Activated CD4-positive, alpha-beta T cell treated with anti-CD3 and anti-CD28 coated beads, Interleukin-2, Interleukin-4, amounts not matched to agents 100 ng/mL and 50 ng/mL, durations not matched to agents 16 hours and 8 hours (primary cell): ENCODE measurements around the gene SLC43A2.
"Not testable (repeated sequence)": the region's sequence is repeated elsewhere in the genome, so short reads cannot be mapped to it uniquely, and the experiment has no call there.

Source experiments
- DNase-seq: peaks from one replicate; pipeline ENCODE4 v3.0.0-alpha.2; 2020; ENCODE audit warnings: low spot score

Gene SLC43A2

DNA sequence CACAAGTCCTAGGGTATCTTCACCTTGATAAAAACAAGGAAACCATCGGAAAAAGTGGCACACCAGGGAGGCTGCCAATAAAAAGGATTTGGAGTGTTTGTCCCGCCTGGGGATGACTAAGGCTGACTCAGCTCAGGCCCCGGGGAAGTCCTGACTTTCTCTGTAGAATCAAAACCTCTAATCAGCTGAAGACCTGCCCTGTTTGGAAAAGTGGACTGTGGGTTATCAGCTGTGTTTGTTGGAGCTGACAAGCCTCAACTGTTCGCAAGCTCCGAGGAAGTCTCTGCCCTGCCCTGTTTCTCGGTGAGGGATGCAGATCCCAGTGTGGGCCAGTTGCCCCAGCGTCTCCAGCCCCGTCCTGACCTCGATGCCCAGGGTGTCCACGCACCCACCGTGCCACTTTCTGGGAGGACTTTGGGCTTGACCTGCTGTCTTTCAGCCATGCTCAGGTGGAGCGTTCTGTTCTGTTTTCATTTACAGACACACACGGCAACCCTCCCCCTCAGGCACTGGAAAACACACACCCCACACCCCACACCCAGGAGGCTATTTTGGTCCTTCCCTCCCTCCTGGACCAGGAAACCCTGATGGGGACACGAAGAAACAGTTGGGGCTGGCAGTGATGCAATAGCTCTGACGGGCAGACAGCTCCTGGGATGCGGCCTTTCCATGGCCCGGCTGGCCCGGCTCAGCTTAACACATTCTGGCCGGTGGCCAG is 38.4 kb downstream of the SLC43A2 start:
- DNase-seq, result no peak

DNA sequence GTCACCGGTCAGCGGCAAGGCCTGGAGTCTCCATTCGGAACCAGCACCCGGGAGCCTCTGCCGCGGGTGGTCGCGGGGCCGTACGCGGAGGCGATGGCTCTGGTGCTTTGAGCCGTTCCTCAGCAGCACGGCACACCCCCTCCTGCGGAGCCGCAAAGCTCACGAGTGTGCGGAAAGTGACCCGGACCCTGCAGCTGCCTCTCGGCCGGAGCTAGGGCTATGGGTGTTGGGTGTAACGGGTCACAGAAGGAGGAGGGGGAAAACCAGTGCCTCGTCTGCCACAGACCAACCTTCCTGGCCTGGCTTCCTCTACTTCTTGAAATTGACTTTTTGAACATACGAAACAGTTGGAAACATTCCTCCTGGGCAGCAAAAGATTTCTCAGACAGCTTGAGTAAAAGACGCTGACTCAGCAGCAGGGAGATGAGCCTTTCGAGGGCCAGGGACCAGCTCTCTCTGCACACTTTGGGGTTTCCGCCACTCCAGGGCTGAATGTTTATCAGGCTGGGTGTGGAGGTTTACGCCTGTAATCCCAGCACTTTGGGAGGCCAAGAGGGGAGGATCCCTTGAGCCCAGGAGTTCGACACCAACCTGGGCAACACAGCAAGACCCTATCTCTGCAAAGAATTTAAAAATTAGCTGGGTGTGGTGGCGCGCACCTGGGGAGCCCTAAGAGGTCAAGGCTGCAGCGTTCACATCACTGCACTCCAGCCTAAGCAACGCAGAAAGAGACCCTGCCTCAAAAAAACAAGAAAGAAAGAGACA is 39.6 kb downstream of the SLC43A2 start:
- no peak for DNase-seq

DNA sequence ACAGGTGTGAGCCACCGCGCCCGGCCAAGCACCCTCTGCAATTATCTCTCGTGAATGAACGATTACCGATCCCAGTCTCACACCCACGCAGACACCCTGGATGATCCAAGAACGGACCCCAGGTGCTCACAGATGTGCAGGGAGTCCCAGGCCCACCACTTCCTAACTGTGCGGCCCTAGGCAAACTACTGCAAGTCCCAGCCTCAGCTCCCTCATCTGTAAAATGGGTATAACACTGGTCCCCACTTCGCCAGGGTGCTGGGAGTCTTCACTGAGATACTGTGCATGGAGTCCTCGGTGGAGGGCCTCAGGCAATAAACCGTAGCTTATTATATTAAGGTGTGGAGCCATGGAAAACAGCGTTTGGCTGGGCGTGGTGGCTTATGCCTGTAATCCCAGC is 44.5 kb downstream of the SLC43A2 start:
- DNase-seq, result no peak

DNA sequence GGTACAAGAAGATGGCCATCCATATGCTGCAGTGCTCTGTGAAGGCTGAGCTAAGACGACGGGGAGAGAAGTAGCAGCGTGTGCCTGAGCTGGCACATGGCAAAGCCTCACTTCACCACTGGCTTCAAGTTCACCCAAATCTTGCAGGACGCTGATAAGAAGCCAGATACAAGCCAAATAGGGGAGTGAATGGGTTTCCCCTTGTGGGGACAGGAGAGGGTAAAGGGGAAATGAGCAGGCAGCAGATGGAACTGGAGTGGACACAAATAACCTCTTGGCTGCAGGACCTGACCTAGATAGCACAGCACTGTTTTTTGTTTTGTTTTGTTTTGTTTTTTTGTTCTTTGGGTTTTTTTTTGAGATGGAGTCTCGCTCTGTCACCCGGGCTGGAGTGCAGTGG is 45.1 kb downstream of the SLC43A2 start:
- DNase-seq, result no peak

DNA sequence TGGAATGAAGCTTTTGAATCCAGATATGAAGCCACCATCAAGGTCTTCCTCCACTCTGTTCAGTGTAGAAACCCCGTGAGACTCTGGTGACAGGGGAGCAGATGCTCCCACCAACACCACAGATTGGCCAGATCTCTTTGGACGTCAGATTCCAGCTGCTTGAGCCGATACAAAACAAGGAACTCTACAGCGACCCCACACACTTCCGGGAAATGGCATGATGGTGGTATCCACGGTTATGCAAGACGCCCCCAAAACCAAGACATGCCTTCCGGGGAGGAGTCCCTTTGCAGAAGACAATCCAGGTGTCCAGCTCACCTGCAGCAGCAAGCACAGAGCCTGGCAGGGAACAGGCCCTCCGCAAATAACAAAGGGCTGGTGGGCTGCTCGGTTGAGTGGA is 46.3 kb downstream of the SLC43A2 start:
- DNase-seq, result no peak

DNA sequence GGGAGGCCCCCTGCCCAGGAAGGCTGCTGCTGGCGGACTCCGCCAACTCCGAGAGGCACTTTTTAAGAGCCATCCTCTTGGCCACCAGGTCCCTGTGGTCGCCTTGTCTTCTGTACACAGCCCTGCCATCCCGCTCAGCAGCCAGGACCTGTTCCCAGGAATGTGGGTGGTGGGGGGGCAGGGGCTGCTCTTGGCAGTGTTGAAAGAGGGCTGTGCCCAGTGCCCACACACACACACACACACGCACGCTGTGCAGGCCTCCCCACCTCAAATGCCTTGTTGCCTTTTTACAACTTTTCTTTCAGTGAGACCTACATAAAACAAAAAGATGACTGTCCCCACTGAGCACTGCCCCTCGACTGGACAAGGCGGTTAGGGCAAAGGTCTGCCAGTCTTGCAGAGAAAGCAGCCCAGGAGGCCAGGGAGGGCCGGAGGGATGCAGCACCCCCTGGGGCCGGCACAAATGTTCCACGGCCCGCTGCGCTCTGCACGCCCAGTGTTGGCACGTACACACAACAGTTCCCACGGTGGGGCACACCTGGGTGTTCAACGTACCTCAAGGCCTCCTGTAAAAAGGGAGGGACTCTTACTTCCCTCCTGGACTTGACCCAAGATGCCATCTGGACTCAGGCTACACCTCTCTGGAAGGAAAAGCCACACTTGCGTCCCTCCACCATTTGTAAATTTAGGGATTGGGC is 47.5 kb downstream of the SLC43A2 start:
- DNase-seq, result no peak

DNA sequence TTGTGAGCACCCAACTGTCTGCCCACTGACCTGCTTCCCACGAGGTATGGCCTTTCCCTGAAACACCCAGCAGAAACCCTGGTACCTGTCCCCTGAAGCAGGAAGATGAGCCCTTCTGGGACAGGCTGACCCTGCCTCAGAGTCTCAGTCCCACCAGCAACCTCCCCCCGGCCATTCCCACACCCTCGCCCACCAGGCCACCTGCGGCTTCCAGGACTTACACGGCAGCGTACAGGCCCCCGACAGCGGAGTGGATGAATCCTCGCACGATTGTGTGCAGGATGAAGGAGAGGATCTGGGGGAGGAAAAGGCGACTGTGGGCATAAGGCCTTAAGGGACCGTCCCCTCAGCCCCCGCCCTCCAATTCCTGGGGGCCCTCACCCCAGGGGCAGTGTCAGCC is 50.6 kb downstream of the SLC43A2 start:
- no peak for DNase-seq

DNA sequence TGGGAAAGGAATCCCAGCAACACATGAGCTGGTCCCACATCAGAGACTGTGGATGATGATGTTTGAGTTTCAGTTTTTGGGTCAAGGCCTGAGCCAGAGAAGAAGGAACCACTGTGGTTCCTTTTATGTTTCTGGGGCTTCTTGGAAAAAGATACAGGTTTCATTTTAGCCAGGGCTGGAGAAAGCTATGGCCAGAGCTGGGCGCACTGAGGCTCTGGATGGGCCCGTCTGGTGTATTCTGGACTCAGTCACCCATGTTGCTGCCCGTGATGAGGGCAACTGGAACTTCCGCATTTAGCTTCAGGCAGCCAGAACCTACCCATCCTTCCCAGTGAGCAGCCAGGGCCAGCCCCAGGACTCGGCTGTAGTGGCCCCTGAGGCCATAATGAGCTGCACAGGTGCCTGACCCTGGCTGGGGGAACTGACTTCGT is 51.0 kb downstream of the SLC43A2 start:
- no peak for DNase-seq

DNA sequence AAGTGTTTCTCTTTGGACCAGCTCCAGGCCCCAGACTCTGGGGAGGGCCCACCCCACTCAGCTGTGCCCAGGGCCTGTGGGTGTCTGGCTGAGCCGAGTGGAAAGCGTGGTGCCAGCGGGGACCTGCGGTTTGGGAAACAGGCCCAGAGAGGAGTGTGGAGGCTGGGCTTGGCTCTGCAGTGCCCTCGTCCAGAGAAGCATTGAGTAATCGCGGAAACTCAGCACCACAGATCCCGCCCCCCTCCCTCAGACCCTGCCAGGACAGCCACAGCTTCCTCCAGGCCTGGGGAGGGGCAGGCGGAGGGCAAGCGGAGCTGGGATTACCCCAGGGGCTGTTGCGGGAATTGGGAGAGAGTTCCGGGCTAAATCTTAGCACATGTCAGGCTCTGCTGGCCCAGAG is 51.5 kb downstream of the SLC43A2 start:
- DNase-seq, result no peak

DNA sequence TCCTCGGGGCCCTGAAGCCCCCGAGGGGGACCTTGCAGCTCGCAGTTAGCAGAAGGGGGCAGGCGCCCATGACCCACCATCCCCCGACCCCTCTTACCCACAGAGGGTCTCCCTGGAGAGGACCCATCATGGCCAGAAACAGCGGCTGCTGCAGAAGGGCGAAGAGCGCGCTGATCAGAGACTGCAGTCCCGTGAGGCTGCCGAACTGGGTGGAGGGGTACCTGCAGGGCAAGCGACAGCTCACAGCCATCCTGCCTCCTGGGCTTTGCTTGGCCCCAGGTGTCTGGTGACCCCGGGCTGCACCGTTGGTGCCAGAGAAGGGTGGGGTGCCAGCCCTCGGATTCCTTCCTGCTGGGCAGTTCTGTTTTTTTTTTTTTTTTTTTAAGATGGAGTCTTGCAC is 52.1 kb downstream of the SLC43A2 start:
- DNase-seq, result no peak

DNA sequence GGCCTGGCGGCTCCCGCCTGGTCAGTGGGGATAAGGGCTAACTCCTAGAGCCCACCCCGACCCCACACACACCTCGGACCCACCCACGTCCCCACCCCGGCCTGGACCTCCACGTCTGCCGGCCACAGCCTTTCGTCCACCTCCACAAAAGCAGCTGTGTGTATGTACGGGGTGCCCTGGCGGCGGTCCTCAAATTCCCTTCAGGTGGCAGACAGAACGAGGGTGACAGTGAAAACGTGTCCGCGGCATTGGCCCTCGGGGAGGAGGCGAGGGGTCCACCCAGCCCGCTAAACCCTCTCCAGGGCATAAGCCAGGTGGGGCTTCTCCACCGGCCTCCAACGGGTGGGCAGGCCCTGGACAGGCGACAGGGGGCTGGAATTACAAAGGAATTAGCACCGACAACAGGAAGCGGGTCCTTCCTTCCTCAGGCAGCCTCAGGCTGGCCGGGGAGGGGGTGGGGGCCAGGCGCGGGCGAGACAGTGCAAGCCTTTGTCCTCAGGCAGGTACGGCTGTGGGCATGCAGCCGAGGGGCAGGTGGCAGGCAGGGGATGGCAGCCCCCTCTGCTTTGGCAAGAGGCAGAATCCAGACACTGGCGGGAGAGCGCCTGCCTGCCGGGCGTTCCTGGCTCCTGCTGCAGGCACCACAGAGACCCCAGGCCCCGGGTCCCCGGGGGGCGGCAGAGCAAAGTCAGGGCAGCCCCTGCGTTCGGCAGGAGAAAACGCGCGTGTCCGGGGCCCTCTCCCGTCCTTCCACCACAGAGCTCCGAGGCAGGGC is 53.8 kb downstream of the SLC43A2 start:
- no peak for DNase-seq

DNA sequence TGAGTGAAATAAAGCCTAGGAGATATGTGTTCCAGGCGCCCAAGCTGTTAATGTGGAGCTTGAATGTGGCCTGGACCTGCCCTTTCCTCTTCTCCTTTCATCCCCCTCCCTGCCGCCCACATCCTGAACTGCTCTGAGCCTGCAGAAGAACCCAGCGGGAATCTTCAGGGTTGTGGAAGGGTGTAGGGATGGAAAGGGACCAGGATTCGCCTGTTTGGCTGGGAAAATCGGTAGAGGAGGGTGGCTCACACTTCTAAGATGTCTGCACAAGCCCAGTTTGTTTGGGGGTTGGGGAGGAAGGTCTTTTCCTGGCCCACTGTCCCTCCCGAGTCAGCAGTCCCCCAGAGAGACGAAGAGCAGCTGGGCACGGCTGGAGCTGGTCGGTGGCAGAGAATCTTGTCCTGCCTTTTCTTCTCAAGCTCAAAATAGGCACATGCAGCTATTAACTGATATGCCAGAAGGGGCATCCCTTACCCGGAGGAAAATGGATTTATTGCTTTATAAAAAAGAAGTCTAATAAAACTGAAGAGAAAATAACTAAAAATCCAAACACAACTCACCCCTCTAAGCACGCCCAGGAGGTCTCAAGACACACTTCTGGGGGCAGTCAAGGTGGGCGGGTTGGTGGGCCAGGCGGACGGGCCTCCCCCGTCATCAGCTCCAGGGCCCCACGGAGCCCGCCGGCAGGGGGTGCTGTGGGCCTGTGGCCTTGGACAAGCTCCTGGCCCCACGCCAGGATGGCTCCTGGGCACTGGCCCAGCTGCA is 54.5 kb downstream of the SLC43A2 start:
- DNase-seq, result peak; percentile 59

DNA sequence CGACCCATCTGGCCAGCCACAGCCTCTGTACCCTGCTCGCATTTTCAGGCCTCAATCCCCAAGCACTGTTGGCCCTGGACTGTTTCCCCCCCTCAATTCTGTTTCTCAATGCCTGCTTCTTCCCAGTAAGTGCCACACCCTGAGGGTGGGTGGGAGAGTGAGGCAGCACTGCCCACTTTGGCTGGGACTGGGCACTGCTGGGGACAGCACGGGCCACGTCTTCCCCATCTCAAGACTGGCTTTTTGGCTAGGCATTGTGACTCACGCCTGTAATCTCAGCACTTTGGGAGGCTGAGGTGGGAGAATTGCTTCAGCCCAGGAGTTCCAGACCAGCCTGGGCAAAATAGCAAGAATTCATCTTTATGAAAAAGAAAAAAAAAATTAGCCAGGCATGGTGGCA is 56.0 kb downstream of the SLC43A2 start:
- DNase-seq, result not testable (repeated sequence)

DNA sequence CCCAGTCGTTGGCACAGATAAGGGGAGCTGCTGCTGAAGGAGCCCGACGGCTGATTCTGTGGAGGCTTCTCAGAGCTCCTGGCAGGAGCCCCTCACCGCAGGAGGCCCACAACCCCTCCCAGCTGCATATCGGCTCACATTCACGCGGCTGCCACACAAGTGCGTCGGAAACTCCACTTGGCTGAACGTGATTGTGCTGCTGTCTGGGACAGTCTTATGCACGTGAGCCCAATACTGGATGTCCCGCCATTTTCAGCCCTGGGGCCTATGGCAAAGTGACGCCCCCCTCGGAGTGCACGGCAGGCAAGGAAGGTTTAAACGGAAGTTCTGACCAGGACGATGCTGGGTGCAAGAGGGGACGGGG is 57.3 kb downstream of the SLC43A2 start:
- DNase-seq, result no peak

DNA sequence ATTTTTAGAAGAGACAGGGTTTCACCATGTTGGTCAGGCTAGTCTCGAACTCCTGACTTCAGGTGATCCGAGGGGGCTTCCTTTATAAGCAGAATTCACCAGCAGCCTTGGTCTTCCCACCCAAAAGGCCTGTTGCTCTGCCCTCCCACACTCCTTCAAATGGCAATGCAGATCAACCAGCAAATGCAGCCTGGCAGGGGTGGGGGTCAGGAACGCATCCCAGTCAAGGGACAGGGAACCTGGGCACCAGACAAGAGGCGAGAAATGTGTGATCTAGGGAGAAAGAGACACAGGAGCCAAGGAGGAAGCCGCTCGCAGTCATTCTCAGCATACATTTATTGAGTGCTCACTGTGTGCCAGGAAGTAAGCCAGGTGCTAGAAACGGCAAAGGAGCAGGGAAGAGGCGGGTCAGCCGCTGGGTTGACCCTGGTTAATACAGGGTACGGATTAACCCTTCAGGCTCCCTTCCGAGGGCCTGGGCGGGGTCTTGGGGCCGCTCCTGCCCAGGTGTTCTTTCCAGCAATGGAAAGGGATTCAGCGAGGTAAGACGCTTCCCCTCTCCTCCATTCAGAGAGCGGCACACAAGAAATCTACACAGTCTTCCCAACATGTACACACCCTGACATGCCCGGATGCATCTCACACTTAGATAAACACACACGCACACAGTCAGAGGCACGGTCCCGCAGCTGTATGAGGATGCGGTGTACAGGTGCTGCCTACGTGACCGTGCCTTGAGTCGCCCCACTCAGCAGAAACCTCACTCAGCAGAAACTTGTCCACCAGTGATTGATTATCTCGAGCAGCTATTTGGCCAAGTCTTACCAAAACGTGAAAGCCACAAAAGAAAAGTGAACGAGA is 59.5 kb downstream of the SLC43A2 start:
- DNase-seq, result no peak

DNA sequence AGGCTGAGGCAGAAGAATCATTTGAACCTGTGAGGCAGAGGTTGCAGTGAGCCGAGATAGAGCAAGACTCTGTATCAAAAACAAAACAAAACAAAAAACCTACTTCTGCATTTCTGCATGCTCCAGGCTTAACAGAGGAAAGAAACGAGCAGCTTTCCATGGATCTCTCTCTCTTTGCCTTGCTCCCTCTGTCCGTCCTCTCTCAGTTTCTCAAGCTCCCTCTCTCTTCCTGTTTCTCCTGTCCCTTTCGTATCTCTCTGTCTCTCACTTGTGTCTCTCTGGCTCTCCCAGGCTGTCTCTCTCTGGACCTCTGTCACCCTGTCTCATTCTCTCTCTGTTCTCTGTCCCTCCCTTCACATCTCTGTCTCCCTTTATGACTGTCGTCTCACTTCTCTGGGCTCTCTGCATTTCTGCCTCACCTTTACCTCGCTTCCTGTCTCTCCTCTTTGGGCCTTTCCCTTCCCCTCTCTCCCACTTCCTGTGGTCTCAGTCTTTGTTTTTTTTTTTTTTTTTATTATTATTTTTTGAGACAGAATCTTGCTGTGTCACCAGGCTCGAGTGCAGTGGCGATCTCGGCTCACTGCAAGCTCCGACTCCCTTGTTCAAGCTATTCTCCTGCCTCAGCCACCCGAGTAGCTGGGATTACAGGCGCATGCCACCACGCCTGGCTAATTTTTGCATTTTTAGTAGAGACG is 62.0 kb downstream of the SLC43A2 start:
- peak; percentile 77 for DNase-seq

DNA sequence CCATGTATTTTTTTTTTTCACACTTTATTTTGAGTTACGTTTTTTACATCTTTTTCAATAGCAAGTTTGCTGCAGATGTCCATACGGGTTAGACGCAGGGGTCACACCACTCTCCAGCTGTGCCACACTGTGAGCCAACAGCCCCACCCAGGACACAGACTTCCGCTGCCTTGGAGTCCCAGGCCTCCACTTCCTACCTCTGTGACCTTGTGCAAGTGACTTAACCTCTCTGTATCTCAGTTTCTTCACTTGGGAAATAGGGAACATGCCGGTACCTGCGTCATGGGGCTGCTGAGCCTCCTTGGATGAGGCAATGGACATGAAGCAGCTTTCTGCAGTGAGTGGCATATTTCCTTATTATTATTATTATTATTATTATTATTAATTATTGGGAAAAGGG is 62.8 kb downstream of the SLC43A2 start:
- no peak for DNase-seq

DNA sequence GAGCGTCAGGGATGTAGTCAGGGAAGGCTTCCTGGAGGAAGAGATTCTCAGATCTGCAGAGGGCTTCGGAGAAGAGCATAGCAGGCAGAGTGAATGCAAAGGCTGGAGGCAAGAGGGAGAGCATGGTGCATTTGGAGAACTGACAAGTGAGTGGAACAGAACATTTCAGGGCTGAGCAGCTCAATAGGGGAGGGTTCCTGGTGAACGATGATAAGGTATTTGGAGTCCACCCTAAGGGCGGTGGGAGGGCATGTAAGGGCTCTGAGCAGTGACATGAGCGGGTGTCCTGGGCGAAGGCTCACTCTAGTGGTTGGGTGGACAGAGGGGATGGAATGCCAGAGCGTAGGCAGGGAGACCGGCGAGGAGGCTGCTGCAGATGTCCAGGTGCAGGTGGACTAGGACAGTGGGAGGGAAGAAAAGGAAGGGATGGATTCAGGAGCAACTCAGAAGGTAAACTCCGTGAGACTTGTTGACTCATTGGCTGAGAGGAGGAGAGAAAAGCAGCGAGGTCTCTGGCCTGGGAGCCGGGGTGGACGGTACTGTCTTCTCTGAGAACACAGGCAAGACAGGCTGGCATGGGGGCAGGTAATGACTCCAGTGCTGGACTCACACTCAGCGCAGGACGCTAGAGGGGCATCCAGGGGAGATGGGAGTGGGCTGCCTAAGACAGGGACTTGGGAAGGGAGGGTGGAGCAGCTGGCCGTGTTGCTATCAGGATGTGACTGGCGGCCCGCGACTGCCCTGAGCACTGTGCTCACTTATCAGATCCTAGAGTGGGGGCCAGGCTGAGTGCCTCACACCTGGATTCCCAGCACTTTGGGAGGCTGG is 64.6 kb downstream of the SLC43A2 start:
- DNase-seq, result no peak

DNA sequence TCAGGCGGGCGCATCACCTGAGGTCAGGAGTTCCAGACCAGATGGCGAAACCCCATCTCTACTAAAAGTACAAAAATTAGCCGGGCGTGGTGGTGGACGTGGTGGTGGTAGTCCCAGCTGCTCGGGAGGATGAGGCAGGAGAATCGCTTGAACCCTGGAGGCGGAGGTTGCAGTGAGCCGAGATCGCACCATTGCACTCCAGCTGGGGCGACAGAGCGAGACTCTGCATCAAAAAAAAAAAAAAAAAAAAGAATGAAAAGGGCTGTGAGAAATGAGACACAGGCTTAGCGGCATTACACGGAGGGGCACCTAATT is 65.2 kb downstream of the SLC43A2 start:
- not testable (repeated sequence) for DNase-seq
